ENCODE results near the gene SH3RF3.

DNA sequence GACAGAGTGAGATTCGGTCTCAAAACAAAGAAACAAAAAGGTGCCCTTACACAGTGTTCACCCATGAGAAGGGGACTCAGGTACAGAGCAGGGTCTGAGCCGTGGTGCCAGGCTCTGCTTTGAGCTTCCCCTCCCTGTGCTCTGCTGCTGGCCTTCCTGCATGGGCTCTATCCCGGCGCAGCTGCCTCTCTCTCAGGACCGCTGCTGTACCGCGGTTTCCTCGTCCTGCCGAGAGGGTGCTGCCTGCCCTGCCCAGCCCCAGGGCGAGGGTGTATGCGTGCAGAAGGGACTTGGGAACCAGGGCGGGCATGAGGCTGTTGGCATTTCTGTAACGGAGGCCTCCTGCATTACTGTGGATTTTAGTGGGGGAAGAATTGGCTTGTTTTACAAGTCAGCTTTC, 30.1 kb downstream of the SH3RF3 start:
- TF ChIP-seq, protein P1, sequence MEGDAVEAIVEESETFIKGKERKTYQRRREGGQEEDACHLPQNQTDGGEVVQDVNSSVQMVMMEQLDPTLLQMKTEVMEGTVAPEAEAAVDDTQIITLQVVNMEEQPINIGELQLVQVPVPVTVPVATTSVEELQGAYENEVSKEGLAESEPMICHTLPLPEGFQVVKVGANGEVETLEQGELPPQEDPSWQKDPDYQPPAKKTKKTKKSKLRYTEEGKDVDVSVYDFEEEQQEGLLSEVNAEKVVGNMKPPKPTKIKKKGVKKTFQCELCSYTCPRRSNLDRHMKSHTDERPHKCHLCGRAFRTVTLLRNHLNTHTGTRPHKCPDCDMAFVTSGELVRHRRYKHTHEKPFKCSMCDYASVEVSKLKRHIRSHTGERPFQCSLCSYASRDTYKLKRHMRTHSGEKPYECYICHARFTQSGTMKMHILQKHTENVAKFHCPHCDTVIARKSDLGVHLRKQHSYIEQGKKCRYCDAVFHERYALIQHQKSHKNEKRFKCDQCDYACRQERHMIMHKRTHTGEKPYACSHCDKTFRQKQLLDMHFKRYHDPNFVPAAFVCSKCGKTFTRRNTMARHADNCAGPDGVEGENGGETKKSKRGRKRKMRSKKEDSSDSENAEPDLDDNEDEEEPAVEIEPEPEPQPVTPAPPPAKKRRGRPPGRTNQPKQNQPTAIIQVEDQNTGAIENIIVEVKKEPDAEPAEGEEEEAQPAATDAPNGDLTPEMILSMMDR (IDR thresholded peaks at IDR 0.05): no peak
- TF ChIP-seq EP300 (IDR thresholded peaks at IDR 0.05): no peak
- no peak for TF ChIP-seq POLR2AphosphoS5 (IDR thresholded peaks at IDR 0.05)
